Muscle layer of colon (tissue), 2 donors: ENCODE results near the gene ABCB9.

Experiments
- H3K27ac ChIP-seq: one replicate; pipeline ENCODE4 v1.7.0; 2013; ENCODE audit warnings: low read depth, mild to moderate bottlenecking, low read length, moderate library complexity
- H3K27me3 ChIP-seq, 2 donors: one replicate each; pipeline ENCODE4 v1.7.0; 2013; ENCODE audit warnings: low read length in 2 of 2, mild to moderate bottlenecking in 2 of 2; ENCODE audit not compliant: insufficient read depth in 2 of 2, control insufficient read depth in 1 of 2
- H3K36me3 ChIP-seq: one replicate; pipeline ENCODE4 v1.7.0; 2013; ENCODE audit warnings: mild to moderate bottlenecking, low read length; ENCODE audit not compliant: insufficient read depth
- H3K4me1 ChIP-seq: one replicate; pipeline ENCODE4 v1.7.0; 2013; ENCODE audit warnings: mild to moderate bottlenecking, low read length; ENCODE audit not compliant: insufficient read depth
- H3K4me3 ChIP-seq, 2 donors: one replicate each; pipeline ENCODE4 v1.7.0; 2013; ENCODE audit warnings: low read length in 2 of 2, low read depth in 1 of 2, mild to moderate bottlenecking in 1 of 2, moderate library complexity in 1 of 2
- H3K9ac ChIP-seq: one replicate; pipeline ENCODE4 v1.7.0; 2013; ENCODE audit warnings: low read length
- H3K9me3 ChIP-seq: one replicate; pipeline ENCODE4 v1.7.0; 2013; ENCODE audit warnings: mild to moderate bottlenecking, low read length
- donor health status: abdominal sarcoma.
- donor health status: Adenocarcinoma of cecum.

ABCB9 gene

GRCh38 chr12:122951979-122952892 lies 14.0 kb downstream of the ABCB9 start:
- H3K4me1 ChIP-seq: peaks cover 3% of the 10 kb centered on the region
- H3K9ac ChIP-seq: no peak overlapping the region
- no peaks in the 10 kb centered on the region for H3K27me3 ChIP-seq
- no peak overlapping the region for H3K4me3 ChIP-seq
- no peaks in the 10 kb centered on the region for H3K36me3 ChIP-seq
- H3K9me3 ChIP-seq: no peaks in the 10 kb centered on the region
- H3K27ac ChIP-seq: no peak overlapping the region

GRCh38 chr12:122951406-122951805 lies 14.9 kb downstream of the ABCB9 start:
- H3K4me1 ChIP-seq: peaks cover 11% of the 10 kb centered on the region
- H3K36me3 ChIP-seq: no peaks in the 10 kb centered on the region
- H3K4me3 ChIP-seq: no peak overlapping the region
- no peak overlapping the region for H3K27ac ChIP-seq
- no peaks in the 10 kb centered on the region for H3K9me3 ChIP-seq
- no peaks in the 10 kb centered on the region for H3K27me3 ChIP-seq
- no peak overlapping the region for H3K9ac ChIP-seq

GRCh38 chr12:122949816-122950675 lies 16.2 kb downstream of the ABCB9 start:
- Histone ChIP-seq H3K27ac (no peak overlapping the region), H3K27me3 (no peaks in the 10 kb centered on the region), H3K9ac (no peak overlapping the region), H3K4me3 (no peak overlapping the region), H3K9me3 (no peaks in the 10 kb centered on the region), H3K36me3 (no peaks in the 10 kb centered on the region), H3K4me1 (peaks cover 15% of the 10 kb centered on the region)

GRCh38 chr12:122949405-122949804 lies 16.9 kb downstream of the ABCB9 start:
- Histone ChIP-seq H3K9ac (no peak overlapping the region), H3K27ac (no peak overlapping the region), H3K36me3 (no peaks in the 10 kb centered on the region), H3K4me1 (peaks cover 15% of the 10 kb centered on the region), H3K4me3 (no peak overlapping the region), H3K9me3 (no peaks in the 10 kb centered on the region), H3K27me3 (no peaks in the 10 kb centered on the region)

GRCh38 chr12:122948605-122949004 lies 17.7 kb downstream of the ABCB9 start:
- H3K27ac ChIP-seq: no peak overlapping the region

GRCh38 chr12:122947352-122947792 lies 18.9 kb downstream of the ABCB9 start:
- peaks cover 15% of the 10 kb centered on the region for H3K4me1 ChIP-seq
- H3K9me3 ChIP-seq: no peaks in the 10 kb centered on the region
- no peaks in the 10 kb centered on the region for H3K27me3 ChIP-seq
- H3K36me3 ChIP-seq: no peaks in the 10 kb centered on the region
- H3K4me3 ChIP-seq: no peak overlapping the region
- H3K9ac ChIP-seq: no peak overlapping the region
- H3K27ac ChIP-seq: no peak overlapping the region

More at GRCh38 chr12:122948605-122949004, 17.7 kb downstream of the ABCB9 start:
- Histone ChIP-seq H3K27me3 (no peaks in the 10 kb centered on the region), H3K4me3 (no peak overlapping the region), H3K4me1 (peaks cover 15% of the 10 kb centered on the region), H3K9ac (no peak overlapping the region), H3K36me3 (no peaks in the 10 kb centered on the region), H3K9me3 (no peaks in the 10 kb centered on the region)

GRCh38 chr12:122946690-122947341 lies 19.4 kb downstream of the ABCB9 start:
- H3K27ac ChIP-seq: no peak overlapping the region
- peaks cover 15% of the 10 kb centered on the region for H3K4me1 ChIP-seq
- no peak overlapping the region for H3K4me3 ChIP-seq
- H3K27me3 ChIP-seq: no peaks in the 10 kb centered on the region
- no peaks in the 10 kb centered on the region for H3K36me3 ChIP-seq
- no peaks in the 10 kb centered on the region for H3K9me3 ChIP-seq
- H3K9ac ChIP-seq: no peak overlapping the region

- H3K36me3 ChIP-seq: no peaks in the 10 kb centered on the region
These were observed 21.4 kb downstream of the ABCB9 start for GRCh38 chr12:122944605-122945592.

GRCh38 chr12:122943196-122943595 lies 23.1 kb downstream of the ABCB9 start:
- H3K36me3 ChIP-seq: no peaks in the 10 kb centered on the region
- H3K27me3 ChIP-seq: no peaks in the 10 kb centered on the region
- H3K9ac ChIP-seq: no peak overlapping the region
- H3K4me3 ChIP-seq: no peak overlapping the region
- no peaks in the 10 kb centered on the region for H3K9me3 ChIP-seq
- H3K4me1 ChIP-seq: peaks cover 15% of the 10 kb centered on the region
- no peak overlapping the region for H3K27ac ChIP-seq

More at GRCh38 chr12:122944605-122945592, 21.4 kb downstream of the ABCB9 start:
- Histone ChIP-seq H3K27me3 (no peaks in the 10 kb centered on the region), H3K4me1 (peaks cover 15% of the 10 kb centered on the region), H3K27ac (no peak overlapping the region), H3K9ac (no peak overlapping the region), H3K4me3 (no peak overlapping the region), H3K9me3 (no peaks in the 10 kb centered on the region)

GRCh38 chr12:122942637-122943036 lies 23.6 kb downstream of the ABCB9 start:
- no peak overlapping the region for H3K27ac ChIP-seq
- H3K9ac ChIP-seq: no peak overlapping the region
- no peaks in the 10 kb centered on the region for H3K9me3 ChIP-seq
- H3K36me3 ChIP-seq: no peaks in the 10 kb centered on the region
- no peak overlapping the region for H3K4me3 ChIP-seq
- H3K4me1 ChIP-seq: peaks cover 15% of the 10 kb centered on the region
- no peaks in the 10 kb centered on the region for H3K27me3 ChIP-seq
